NCI-H82 treated with DMSO at 0.1 percent for 48 hours (cell line): Measurements from ENCODE around the gene RRH.
"Not testable (repeated sequence)": the region's sequence is repeated elsewhere in the genome, so short reads cannot be mapped to it uniquely, and the experiment has no call there.

ENCODE experiments used
- DNase-seq: peaks from one replicate; lab custom pipeline; 2025; ENCODE audit not compliant: unreplicated experiment; lab: John Stamatoyannopoulos, UW

Gene RRH

GRCh38 chr4:109836985-109837384 is 9.2 kb downstream of the RRH start:
- no peak for DNase-seq

DNA sequence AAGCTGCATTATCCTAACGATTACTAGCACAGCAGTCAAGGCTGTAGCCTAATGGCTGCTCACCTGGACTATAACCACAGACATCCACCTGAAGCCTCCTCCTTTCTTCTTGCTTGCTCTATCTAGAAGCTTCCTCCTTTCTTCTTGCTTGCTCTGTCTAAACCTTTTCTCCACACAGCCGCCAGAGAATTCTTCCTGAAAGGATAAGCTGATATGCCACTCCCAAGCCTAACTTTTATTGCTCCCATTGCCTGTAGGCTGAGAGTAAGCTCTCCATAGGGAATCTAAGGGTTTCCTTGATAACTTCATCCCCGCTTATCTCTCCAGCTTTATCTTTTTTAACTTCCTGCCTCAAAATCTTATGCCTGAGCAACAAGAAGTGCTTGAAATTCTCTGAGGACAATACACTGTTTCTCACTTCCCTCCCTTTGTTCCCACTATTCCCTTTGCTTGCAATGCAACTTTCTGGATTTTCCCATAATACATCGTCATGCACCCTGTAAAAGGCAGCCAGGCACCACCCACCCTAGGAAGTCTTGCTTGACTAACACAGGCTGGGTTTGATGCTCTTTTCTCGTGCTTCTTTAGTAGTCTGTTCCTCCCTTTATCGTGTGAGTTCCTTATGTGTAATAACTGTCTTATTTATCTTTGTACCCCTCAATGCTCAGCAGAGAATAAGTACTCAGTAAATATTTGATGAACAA is 18.8 kb downstream of the RRH start:
- DNase-seq: no peak

DNA sequence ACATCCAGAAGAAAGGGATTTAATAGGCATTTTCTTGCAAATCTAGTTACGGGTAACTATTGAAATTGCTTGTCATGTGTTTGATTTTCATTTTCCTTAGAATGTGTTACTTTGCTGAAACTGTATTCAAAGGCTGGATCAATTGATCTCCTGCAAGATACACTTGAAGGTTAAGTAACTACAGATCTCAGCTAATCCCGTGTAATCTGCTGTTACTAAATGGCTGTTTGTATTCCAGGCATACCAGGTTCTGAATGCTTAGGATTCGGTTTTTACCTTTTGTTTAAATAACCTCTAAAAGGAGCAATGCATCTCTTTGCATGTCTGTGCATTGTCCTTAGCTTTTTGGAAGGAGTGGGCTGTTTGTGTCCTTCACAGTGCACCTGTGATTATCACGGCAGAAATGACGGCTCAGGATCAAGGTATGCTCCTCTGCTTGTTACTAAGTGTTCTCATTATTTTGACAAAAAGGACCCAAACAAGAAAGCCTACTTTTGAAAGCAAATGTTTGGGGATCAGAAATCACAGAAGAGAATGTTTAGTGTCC is 20.2 kb downstream of the RRH start, which contains the start of gene LRIT3:
TSS of gene LRIT3 (plus strand) at position 212 of the 547 bp plus-strand sequence. CDS start at position 307, 95 bp downstream.
- DNase-seq: peak; percentile 9

DNA sequence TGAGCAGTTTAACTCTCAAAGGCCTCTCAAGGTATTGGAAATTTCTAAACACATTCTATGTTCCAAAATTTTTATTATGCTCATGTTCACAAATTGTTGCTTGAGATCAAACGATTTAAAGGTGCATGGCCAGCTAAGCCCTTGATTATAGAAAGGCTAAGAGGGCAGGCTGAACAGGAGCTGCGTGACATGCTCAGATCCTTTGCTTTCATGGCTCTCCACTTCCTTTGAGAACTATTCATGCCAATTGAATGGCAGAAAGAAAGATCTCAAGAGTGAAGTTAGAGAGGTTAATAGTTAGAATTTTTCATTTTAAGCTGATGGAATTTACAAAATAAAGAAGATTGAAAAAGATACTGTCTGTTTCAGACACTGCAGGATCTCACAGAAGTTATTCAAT is 20.7 kb downstream of the RRH start:
- no peak for DNase-seq

- DNase-seq: no peak
These were observed 22.8 kb downstream of the RRH start for GRCh38 chr4:109850601-109851000.

GRCh38 chr4:109859426-109860300 is 31.9 kb downstream of the RRH start:
- DNase-seq: not testable (repeated sequence)

DNA sequence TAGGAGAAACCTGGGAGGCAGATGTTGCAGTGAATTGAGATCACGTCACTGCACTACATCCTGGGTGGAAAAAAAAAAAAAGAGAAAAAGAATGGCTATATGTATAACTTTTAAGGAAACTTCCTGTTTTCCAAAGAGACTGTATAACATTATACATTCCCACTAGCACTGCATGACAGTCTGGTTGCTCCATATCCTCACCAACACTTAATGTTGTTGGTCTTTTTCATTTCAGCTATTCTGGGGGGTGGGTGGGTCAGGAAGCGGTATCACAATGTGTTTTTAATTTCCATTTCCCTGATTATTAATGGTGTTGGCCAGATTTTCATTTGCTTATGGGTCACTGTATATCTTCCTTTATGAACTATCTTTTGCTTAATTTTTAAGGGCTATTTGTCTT is 33.5 kb downstream of the RRH start:
- no peak for DNase-seq

DNA sequence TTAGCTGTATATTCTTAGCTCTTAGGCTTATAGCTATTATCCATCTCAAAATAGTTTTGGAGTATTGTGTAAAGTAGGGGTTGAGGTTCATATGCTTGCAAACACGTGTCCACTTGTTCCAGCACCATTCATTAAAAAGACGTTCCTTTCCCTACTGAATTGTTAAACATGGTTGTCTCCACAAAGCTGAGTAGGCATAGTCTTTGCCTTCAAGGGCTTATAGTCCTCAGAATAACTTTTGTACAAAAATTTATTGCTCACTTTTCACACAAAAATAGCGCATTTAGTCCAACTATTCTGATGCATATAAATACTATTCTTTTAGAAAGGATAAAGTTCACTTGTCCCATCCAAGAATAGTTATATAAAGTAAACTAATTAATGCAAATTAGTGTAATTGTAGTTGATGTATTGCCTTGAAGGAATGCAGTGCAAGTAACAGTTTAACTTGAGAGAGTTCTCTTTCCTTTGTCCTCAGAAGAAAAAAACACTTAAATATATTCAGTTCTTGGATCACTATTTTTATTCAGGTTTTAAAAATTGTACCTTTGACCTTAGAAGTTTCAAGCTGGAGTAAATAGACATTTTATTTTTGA is 34.2 kb downstream of the RRH start:
- DNase-seq: no peak

GRCh38 chr4:109864134-109864533 is 36.4 kb downstream of the RRH start:
- DNase-seq: no peak

DNA sequence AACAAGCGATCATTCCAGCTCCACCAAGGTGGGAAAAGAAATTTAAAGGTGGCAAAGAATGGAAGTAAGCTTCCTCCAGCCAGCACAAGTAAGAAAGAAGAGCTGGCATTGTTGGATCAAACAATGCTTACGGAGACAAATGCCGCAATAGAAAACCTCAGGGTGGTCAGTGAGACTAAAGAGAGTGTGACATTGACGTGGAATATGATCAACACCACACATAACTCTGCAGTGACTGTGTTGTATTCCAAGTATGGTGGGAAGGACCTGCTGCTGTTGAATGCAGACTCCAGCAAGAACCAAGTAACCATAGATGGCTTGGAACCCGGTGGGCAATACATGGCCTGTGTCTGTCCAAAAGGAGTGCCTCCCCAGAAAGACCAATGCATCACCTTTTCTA is 42.3 kb downstream of the RRH start:
- no peak for DNase-seq

GRCh38 chr4:109872065-109872464 is 44.3 kb downstream of the RRH start:
- no peak for DNase-seq

GRCh38 chr4:109872950-109873656 is 45.3 kb downstream of the RRH start:
- no peak for DNase-seq

DNA sequence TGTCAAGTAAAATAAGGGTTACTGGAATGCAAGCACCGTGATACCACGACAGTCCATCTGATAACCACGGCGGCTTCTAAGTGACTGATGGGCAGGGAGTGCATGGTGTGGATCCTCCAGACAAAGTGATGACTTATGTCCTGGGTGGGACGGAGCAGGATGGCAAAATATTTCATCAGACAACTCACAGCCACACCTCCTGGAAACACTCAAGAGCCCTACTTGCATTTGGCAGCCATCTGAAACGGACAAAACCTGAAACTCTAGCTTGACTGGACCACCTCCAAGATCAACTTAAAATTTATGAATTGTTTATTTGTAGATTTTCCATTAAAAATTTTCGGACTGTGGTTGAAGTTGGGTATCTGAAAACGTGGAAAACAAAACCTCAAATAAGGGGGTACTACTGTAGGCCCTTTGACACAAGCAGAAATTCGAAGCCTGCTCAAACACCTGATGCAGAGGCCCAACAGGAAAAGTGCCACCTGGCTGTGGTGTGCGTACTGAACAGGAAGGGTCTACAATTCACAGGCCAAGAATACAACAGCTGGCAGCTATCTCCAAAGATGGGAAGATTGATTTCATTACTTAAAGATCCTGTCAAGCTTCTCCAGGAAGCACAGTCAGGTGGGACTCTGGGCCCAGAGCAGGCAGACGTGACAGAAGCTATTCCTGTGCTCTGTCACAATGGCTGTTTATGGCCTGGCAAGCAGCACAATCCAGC is 46.2 kb downstream of the RRH start:
- DNase-seq: no peak

GRCh38 chr4:109875106-109875505 is 47.3 kb downstream of the RRH start:
- no peak for DNase-seq

DNA sequence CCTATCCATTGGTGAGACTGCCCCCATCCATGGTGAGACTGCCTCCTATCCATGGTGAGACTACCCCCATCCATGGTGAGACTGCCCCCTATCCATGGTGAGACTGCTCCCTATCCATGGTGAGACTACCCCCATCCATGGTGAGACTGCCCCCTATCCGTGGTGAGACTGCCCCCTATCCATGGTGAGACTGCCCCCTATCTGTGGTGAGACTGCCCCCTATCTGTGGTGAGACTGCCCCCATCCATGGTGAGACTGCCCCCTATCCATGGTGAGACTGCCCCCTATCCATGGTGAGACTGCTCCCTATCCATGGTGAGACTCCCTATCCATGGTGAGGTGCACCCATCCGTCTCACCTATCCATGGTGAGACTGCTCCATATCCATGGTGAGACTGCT is 47.8 kb downstream of the RRH start:
- not testable (repeated sequence) for DNase-seq

GRCh38 chr4:109876634-109877265 is 49.0 kb downstream of the RRH start:
- no peak for DNase-seq

DNA sequence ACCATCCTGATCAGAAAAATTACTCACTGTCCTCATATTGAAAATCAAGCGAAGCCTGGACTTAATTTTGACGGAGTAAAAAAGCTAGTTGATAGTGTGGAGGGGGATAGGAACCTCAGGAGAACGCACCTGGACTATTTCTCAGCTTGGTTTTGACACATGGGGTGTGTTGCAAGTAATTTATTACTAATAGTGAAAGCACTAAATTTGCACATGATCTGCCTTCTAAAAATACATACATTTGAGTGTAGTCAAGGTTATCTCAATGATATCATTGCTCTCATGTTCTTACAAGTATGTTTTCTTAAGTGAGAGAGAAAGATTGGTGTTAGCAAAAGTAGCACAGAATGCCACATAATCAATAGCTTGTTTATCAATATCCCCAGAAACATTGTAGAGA is 49.6 kb downstream of the RRH start:
- no peak for DNase-seq

DNA sequence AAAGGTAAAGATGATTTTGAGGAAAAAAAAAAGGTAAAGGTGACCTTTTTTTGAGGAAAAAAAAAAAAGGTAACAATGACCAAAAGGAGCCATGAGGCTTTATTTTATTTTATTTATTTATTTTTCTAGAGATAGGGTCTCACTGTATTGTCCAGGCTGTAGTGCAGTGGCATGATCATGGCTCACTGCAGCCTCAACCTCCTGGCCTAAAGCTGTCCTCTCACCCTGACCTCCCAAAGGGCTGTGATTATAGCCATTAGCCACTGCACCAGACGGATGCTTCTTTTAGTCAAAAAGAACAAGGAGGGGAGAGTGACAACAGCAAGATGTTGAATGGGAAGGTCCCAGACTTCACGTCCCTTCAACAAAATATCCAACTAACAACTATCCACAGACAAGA is 50.6 kb downstream of the RRH start:
- DNase-seq: no peak

GRCh38 chr4:109879081-109879480 is 51.3 kb downstream of the RRH start:
- no peak for DNase-seq
